GM21390 (cell line): ENCODE data around the gene S100A11.

Experiments
- ATAC-seq: cut with Tn5 transposase; IDR thresholded peaks from one replicate; pipeline ENCODE4 v1.9.1; 2021; ENCODE audit not compliant: unreplicated experiment

The S100A11 gene

GRCh38 chr1:152039886-152040285 is 3.1 kb upstream of the S100A11 start:
- no peak for ATAC-seq

- ATAC-seq, result no peak
Observed at GRCh38 chr1:152039461-152039860, 2.7 kb upstream of the S100A11 start.

GRCh38 chr1:152038871-152039270 is 2.1 kb upstream of the S100A11 start:
- ATAC-seq, result no peak

- no peak for ATAC-seq
Observed at GRCh38 chr1:152035539-152036266, 1.1 kb downstream of the S100A11 start.

GRCh38 chr1:152034654-152035538 is 1.9 kb downstream of the S100A11 start:
- ATAC-seq, result peak; percentile 52

GRCh38 chr1:152034324-152034653 is 2.5 kb downstream of the S100A11 start:
- peak; percentile 10 for ATAC-seq

GRCh38 chr1:152029929-152030211 is 6.9 kb downstream of the S100A11 start:
- ATAC-seq, result no peak

- ATAC-seq, result no peak
Observed at GRCh38 chr1:152029144-152029928, 7.5 kb downstream of the S100A11 start.

- ATAC-seq, result no peak
Observed at GRCh38 chr1:152026895-152027294, 9.9 kb downstream of the S100A11 start.

GRCh38 chr1:152024223-152024622 is 12.6 kb downstream of the S100A11 start:
- no peak for ATAC-seq

GRCh38 chr1:152023221-152023620 is 13.6 kb downstream of the S100A11 start:
- ATAC-seq, result no peak

- ATAC-seq, result no peak
Observed at GRCh38 chr1:152022474-152022873, 14.3 kb downstream of the S100A11 start.

- no peak for ATAC-seq
Observed at GRCh38 chr1:152021569-152021968, 15.2 kb downstream of the S100A11 start.

- ATAC-seq, result no peak
Observed at GRCh38 chr1:152020849-152021248, 16.0 kb downstream of the S100A11 start.

GRCh38 chr1:152018537-152018936 is 18.3 kb downstream of the S100A11 start:
- ATAC-seq, result no peak

- ATAC-seq, result no peak
Observed at GRCh38 chr1:152015766-152016165, 21.0 kb downstream of the S100A11 start.

GRCh38 chr1:152014943-152015342 is 21.9 kb downstream of the S100A11 start:
- no peak for ATAC-seq

GRCh38 chr1:152013664-152014237 is 23.1 kb downstream of the S100A11 start:
- ATAC-seq, result no peak

GRCh38 chr1:152009691-152010090 is 27.1 kb downstream of the S100A11 start:
- ATAC-seq, result no peak

GRCh38 chr1:152007047-152007446 is 29.8 kb downstream of the S100A11 start:
- ATAC-seq, result no peak

GRCh38 chr1:152005360-152005912 is 31.4 kb downstream of the S100A11 start:
- ATAC-seq, result no peak
